WTC11 (cell line): ENCODE data around the gene SLC10A6. TPM values are rescaled to one million over a fixed set of nuclear protein-coding genes. Genes with fewer than 3 reads are reported as not detected.

Experiments used
- ATAC-seq: fragments of 200-7000 bp; cut with Tn5 transposase; 2 replicates; pipeline ENCODE4 v1.10.0; 2021; ENCODE audit warnings: mild to moderate bottlenecking, moderate library complexity
- CTCF ChIA-PET: fragments of 300-600 bp; sonication (Branson Sonifier 250); formaldehyde crosslinking; loops from one replicate; lab custom pipeline; 2021; ENCODE audit warnings: antibody characterized with exemption; lab: Charles Lee
- POLR2A ChIA-PET: fragments of 350-600 bp; sonication (Branson Sonifier 250); formaldehyde crosslinking; loops from one replicate; lab custom pipeline; 2021; ENCODE audit warnings: antibody characterized with exemption; lab: Charles Lee
- DNase-seq: peaks from one replicate; pipeline ENCODE4 v3.0.0; 2021; ENCODE audit warnings: low spot score
- H3K27ac Mint-ChIP-seq: 2 replicates; pipeline ENCODE4 v1.8.0; 2021; ENCODE audit warnings: mixed read lengths
- H3K27me3 Mint-ChIP-seq: 2 replicates; pipeline ENCODE4 v1.8.0; 2021; ENCODE audit warnings: low read depth, mild to moderate bottlenecking, moderate library complexity, mixed read lengths
- H3K36me3 Mint-ChIP-seq: 2 replicates; pipeline ENCODE4 v1.8.0; 2021; ENCODE audit warnings: mixed read lengths
- H3K4me1 Mint-ChIP-seq: 2 replicates; pipeline ENCODE4 v1.8.0; 2022; ENCODE audit warnings: mixed read lengths
- H3K4me3 Mint-ChIP-seq: 2 replicates; pipeline ENCODE4 v1.8.0; 2021; ENCODE audit warnings: mild to moderate bottlenecking, moderate library complexity, mixed read lengths
- H3K9me3 Mint-ChIP-seq: 2 replicates; pipeline ENCODE4 v1.8.0; 2021; ENCODE audit warnings: mixed read lengths
- CREB1 ChIP-seq: sonication (generic); formaldehyde crosslinking; IDR thresholded peaks from 2 replicates; pipeline ENCODE4 v1.8.0; 2023; ENCODE audit warnings: mild to moderate bottlenecking, missing genetic modification reagents
- E2F1 ChIP-seq: sonication (generic); formaldehyde crosslinking; IDR thresholded peaks from 2 replicates; pipeline ENCODE4 v1.8.0; 2022; ENCODE audit warnings: mild to moderate bottlenecking, missing genetic modification reagents
- EMX1 ChIP-seq: fragments of 250-450 bp; sonication (Bioruptor Pico); IDR thresholded peaks from 2 replicates; pipeline ENCODE4 v1.8.0; 2021; ENCODE audit warnings: mild to moderate bottlenecking
- FOXJ3 ChIP-seq: sonication (generic); formaldehyde crosslinking; IDR thresholded peaks from 2 replicates; pipeline ENCODE4 v1.9.0; 2021; ENCODE audit warnings: missing genetic modification reagents, mild to moderate bottlenecking, borderline replicate concordance
- FOXP1 ChIP-seq: sonication (generic); formaldehyde crosslinking; IDR thresholded peaks from 2 replicates; pipeline ENCODE4 v1.8.0; 2022; ENCODE audit warnings: missing genetic modification reagents, mild to moderate bottlenecking, moderate library complexity, borderline replicate concordance
- JAZF1 ChIP-seq: fragments of 250-450 bp; sonication (Bioruptor Pico); IDR thresholded peaks from 2 replicates; pipeline ENCODE4 v1.9.0; 2021; ENCODE audit warnings: moderate library complexity, mild to moderate bottlenecking, inconsistent platforms
- MXD4 ChIP-seq: fragments of 250-450 bp; sonication (Bioruptor Pico); IDR thresholded peaks from 2 replicates; pipeline ENCODE4 v1.8.0; 2021; ENCODE audit warnings: mild to moderate bottlenecking, moderate library complexity, borderline replicate concordance
- NFATC4 ChIP-seq: fragments of 250-450 bp; sonication (Bioruptor Pico); IDR thresholded peaks from 2 replicates; pipeline ENCODE4 v1.9.0; 2021; ENCODE audit warnings: mild to moderate bottlenecking
- OVOL2 ChIP-seq: fragments of 250-450 bp; sonication (Bioruptor Pico); IDR thresholded peaks from 2 replicates; pipeline ENCODE4 v1.9.0; 2021; ENCODE audit warnings: mild to moderate bottlenecking, borderline replicate concordance
- PREB ChIP-seq: sonication (generic); formaldehyde crosslinking; IDR thresholded peaks from 2 replicates; pipeline ENCODE4 v1.8.1; 2022; ENCODE audit warnings: mild to moderate bottlenecking, missing genetic modification reagents, moderate library complexity, borderline replicate concordance
- RELA ChIP-seq: sonication (generic); formaldehyde crosslinking; IDR thresholded peaks from 2 replicates; pipeline ENCODE4 v1.8.1; 2022; ENCODE audit warnings: missing genetic modification reagents, mild to moderate bottlenecking, borderline replicate concordance
- SOX15 ChIP-seq: fragments of 250-450 bp; sonication (Bioruptor Pico); IDR thresholded peaks from 2 replicates; pipeline ENCODE4 v1.9.0; 2021; ENCODE audit warnings: mild to moderate bottlenecking
- TCF7 ChIP-seq: sonication (generic); formaldehyde crosslinking; IDR thresholded peaks from 2 replicates; pipeline ENCODE4 v1.8.0; 2022; ENCODE audit warnings: mild to moderate bottlenecking, low read depth, missing genetic modification reagents, moderate library complexity
- TEAD4 ChIP-seq: sonication (generic); formaldehyde crosslinking; IDR thresholded peaks from 2 replicates; pipeline ENCODE4 v1.8.0; 2022; ENCODE audit warnings: mild to moderate bottlenecking, missing genetic modification reagents
- ZNF219 ChIP-seq: sonication (generic); formaldehyde crosslinking; IDR thresholded peaks from 2 replicates; pipeline ENCODE4 v1.8.0; 2023; ENCODE audit warnings: missing genetic modification reagents, mild to moderate bottlenecking, borderline replicate concordance
- ZNF263 ChIP-seq: sonication (generic); formaldehyde crosslinking; IDR thresholded peaks from 2 replicates; pipeline ENCODE4 v1.8.1; 2022; ENCODE audit warnings: low read depth, mild to moderate bottlenecking, moderate library complexity, missing genetic modification reagents
- ZNF317 ChIP-seq: sonication (generic); formaldehyde crosslinking; IDR thresholded peaks from 2 replicates; pipeline ENCODE4 v1.8.1; 2023; ENCODE audit warnings: low read depth, mild to moderate bottlenecking, moderate library complexity, missing genetic modification reagents, borderline replicate concordance
- ZSCAN18 ChIP-seq: fragments of 250-450 bp; sonication (Bioruptor Pico); IDR thresholded peaks from 2 replicates; pipeline ENCODE4 v2.1.2; 2022; ENCODE audit warnings: mild to moderate bottlenecking, moderate library complexity
- total RNA-seq: library from RNA; stranded (reverse); gene quantifications from 3 replicates; pipeline ENCODE4 v1.2.3, GENCODE V29; 2021
- TF ChIP-seq, protein P1 (sequence below): fragments of 200-600 bp; IDR thresholded peaks from 2 replicates; pipeline ENCODE4 v1.8.0; 2022; ENCODE audit warnings: antibody characterized with exemption
- TF ChIP-seq, protein P2 (sequence below): fragments of 250-450 bp; sonication (Bioruptor Pico); IDR thresholded peaks from 2 replicates; pipeline ENCODE4 v1.9.0; 2021; ENCODE audit warnings: mild to moderate bottlenecking, borderline replicate concordance
- TF ChIP-seq, protein P3 (sequence below): sonication (generic); formaldehyde crosslinking; IDR thresholded peaks from 2 replicates; pipeline ENCODE4 v1.8.1; 2022; ENCODE audit warnings: mild to moderate bottlenecking, moderate library complexity, missing genetic modification reagents
- TF ChIP-seq, protein P4 (sequence below): sonication (generic); formaldehyde crosslinking; IDR thresholded peaks from 2 replicates; pipeline ENCODE4 v1.8.1; 2022; ENCODE audit warnings: missing genetic modification reagents, borderline replicate concordance
- TF ChIP-seq, protein P5 (sequence below): sonication (generic); formaldehyde crosslinking; IDR thresholded peaks from 2 replicates; pipeline ENCODE4 v1.8.1; 2023; ENCODE audit warnings: mild to moderate bottlenecking, missing genetic modification reagents, moderate library complexity

SLC10A6 gene
- total RNA-seq, 1 experiment from 2014 or later, result not detected

GRCh38 chr4:86872135-86872534, 23.0 kb upstream of the SLC10A6 start (continued):
- TF ChIP-seq, protein P1, sequence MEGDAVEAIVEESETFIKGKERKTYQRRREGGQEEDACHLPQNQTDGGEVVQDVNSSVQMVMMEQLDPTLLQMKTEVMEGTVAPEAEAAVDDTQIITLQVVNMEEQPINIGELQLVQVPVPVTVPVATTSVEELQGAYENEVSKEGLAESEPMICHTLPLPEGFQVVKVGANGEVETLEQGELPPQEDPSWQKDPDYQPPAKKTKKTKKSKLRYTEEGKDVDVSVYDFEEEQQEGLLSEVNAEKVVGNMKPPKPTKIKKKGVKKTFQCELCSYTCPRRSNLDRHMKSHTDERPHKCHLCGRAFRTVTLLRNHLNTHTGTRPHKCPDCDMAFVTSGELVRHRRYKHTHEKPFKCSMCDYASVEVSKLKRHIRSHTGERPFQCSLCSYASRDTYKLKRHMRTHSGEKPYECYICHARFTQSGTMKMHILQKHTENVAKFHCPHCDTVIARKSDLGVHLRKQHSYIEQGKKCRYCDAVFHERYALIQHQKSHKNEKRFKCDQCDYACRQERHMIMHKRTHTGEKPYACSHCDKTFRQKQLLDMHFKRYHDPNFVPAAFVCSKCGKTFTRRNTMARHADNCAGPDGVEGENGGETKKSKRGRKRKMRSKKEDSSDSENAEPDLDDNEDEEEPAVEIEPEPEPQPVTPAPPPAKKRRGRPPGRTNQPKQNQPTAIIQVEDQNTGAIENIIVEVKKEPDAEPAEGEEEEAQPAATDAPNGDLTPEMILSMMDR, result no peak
- TF ChIP-seq PREB (CRISPR knock-in tag) (no peak), FOXP1 (CRISPR knock-in tag) (no peak), JAZF1 (CRISPR knock-in tag) (no peak), MXD4 (CRISPR knock-in tag) (no peak), FOXJ3 (CRISPR knock-in tag) (no peak), ZSCAN18 (no peak), TEAD4 (no peak), TCF7 (no peak)
- TF ChIP-seq, protein P2, sequence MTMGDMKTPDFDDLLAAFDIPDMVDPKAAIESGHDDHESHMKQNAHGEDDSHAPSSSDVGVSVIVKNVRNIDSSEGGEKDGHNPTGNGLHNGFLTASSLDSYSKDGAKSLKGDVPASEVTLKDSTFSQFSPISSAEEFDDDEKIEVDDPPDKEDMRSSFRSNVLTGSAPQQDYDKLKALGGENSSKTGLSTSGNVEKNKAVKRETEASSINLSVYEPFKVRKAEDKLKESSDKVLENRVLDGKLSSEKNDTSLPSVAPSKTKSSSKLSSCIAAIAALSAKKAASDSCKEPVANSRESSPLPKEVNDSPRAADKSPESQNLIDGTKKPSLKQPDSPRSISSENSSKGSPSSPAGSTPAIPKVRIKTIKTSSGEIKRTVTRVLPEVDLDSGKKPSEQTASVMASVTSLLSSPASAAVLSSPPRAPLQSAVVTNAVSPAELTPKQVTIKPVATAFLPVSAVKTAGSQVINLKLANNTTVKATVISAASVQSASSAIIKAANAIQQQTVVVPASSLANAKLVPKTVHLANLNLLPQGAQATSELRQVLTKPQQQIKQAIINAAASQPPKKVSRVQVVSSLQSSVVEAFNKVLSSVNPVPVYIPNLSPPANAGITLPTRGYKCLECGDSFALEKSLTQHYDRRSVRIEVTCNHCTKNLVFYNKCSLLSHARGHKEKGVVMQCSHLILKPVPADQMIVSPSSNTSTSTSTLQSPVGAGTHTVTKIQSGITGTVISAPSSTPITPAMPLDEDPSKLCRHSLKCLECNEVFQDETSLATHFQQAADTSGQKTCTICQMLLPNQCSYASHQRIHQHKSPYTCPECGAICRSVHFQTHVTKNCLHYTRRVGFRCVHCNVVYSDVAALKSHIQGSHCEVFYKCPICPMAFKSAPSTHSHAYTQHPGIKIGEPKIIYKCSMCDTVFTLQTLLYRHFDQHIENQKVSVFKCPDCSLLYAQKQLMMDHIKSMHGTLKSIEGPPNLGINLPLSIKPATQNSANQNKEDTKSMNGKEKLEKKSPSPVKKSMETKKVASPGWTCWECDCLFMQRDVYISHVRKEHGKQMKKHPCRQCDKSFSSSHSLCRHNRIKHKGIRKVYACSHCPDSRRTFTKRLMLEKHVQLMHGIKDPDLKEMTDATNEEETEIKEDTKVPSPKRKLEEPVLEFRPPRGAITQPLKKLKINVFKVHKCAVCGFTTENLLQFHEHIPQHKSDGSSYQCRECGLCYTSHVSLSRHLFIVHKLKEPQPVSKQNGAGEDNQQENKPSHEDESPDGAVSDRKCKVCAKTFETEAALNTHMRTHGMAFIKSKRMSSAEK (CRISPR knock-in tag), result no peak
- TF ChIP-seq, protein P3, sequence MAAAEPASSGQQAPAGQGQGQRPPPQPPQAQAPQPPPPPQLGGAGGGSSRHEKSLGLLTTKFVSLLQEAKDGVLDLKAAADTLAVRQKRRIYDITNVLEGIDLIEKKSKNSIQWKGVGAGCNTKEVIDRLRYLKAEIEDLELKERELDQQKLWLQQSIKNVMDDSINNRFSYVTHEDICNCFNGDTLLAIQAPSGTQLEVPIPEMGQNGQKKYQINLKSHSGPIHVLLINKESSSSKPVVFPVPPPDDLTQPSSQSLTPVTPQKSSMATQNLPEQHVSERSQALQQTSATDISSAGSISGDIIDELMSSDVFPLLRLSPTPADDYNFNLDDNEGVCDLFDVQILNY (CRISPR knock-in tag), result no peak

- DNase-seq (no peak), ATAC-seq (no peak)
- H3K27me3 Mint-ChIP-seq, result peaks cover 3% of the 10 kb centered on the region; the same call in 1 of the 2 replicates
- CTCF ChIA-PET, result interaction anchor here (1.0 kb wide), 1 partner anchor 33 kb away, joined by 3 read pairs; no protein-coding TSS in a partner anchor
- POLR2A ChIA-PET, result interaction anchor here (0.7 kb wide), 1 partner anchor 889 kb away, joined by 3 read pairs; no protein-coding TSS in a partner anchor
- H3K4me3 Mint-ChIP-seq, result no peak overlapping the region
- H3K27ac Mint-ChIP-seq, result no peak overlapping the region
- no peaks in the 10 kb centered on the region for H3K4me1 Mint-ChIP-seq
- H3K9me3 Mint-ChIP-seq, result peaks cover 4% of the 10 kb centered on the region; the same call in 1 of the 2 replicates
- no peaks in the 10 kb centered on the region for H3K36me3 Mint-ChIP-seq
- TF ChIP-seq, protein P4, sequence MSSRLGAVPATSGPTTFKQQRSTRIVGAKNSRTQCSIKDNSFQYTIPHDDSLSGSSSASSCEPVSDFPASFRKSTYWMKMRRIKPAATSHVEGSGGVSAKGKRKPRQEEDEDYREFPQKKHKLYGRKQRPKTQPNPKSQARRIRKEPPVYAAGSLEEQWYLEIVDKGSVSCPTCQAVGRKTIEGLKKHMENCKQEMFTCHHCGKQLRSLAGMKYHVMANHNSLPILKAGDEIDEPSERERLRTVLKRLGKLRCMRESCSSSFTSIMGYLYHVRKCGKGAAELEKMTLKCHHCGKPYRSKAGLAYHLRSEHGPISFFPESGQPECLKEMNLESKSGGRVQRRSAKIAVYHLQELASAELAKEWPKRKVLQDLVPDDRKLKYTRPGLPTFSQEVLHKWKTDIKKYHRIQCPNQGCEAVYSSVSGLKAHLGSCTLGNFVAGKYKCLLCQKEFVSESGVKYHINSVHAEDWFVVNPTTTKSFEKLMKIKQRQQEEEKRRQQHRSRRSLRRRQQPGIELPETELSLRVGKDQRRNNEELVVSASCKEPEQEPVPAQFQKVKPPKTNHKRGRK (CRISPR knock-in tag), result no peak
- TF ChIP-seq ZNF263 (CRISPR knock-in tag), result no peak
- no peak for TF ChIP-seq NFATC4 (CRISPR knock-in tag)
- no peak for TF ChIP-seq ZNF219 (CRISPR knock-in tag)
- TF ChIP-seq, protein P5, sequence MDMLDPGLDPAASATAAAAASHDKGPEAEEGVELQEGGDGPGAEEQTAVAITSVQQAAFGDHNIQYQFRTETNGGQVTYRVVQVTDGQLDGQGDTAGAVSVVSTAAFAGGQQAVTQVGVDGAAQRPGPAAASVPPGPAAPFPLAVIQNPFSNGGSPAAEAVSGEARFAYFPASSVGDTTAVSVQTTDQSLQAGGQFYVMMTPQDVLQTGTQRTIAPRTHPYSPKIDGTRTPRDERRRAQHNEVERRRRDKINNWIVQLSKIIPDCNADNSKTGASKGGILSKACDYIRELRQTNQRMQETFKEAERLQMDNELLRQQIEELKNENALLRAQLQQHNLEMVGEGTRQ (CRISPR knock-in tag), result no peak
- no peak for TF ChIP-seq RELA
- no peak for TF ChIP-seq EMX1 (CRISPR knock-in tag)
- no peak for TF ChIP-seq ZNF317 (CRISPR knock-in tag)
- no peak for TF ChIP-seq SOX15 (CRISPR knock-in tag)
- TF ChIP-seq OVOL2 (CRISPR knock-in tag), result no peak
- no peak for TF ChIP-seq E2F1
- no peak for TF ChIP-seq CREB1
Measured at GRCh38 chr4:86870442-86871069, 21.4 kb upstream of the SLC10A6 start.
